Right renal cortex interstitium (tissue), 3 donors: ENCODE measurements around the gene NPAT. TPM values are rescaled to one million over a fixed set of nuclear protein-coding genes. Genes with fewer than 3 reads are reported as not detected.

ENCODE experiments used
- polyA plus RNA-seq, 3 donors: library from polyadenylated mRNA; unstranded; fragments of 120-200 nt; gene quantifications; one replicate each; pipeline ENCODE4 v1.2.1, GENCODE V29; 2013; ENCODE audit not compliant: insufficient read length in 3 of 3

The NPAT gene
- polyA plus RNA-seq, 3 donors, result 18.1 to 21.6 (median 19.5) TPM

Other genes starting within 250 kb of the NPAT start
- 10 to 100 TPM; 38.4 to 53.0 (median 43.9) TPM for gene CUL5, start 213.7 kb downstream of the NPAT start, polyA plus RNA-seq
- gene ACAT1, start 101.1 kb downstream of the NPAT start, polyA plus RNA-seq, result 100 to 1,000 TPM in 2 of 3 donors, 10 to 100 TPM in 1; 92.4 to 126 (median 106) TPM
- 10 to 100 TPM; 58.7 to 64.6 (median 63.7) TPM for gene ATM, start 429 bp upstream of the NPAT start, polyA plus RNA-seq
- 1 to 10 TPM; 2.1 to 3.1 (median 2.3) TPM for gene C11orf65, start 244.9 kb upstream of the NPAT start, polyA plus RNA-seq